Endothelial cell of umbilical vein (primary cell): ENCODE data around the gene IPO9. TPM values are rescaled to one million over a fixed set of nuclear protein-coding genes. Genes with fewer than 3 reads are reported as not detected.

Source experiments
- BruUV-seq: library from RNA; stranded (reverse); fragments of 400-500 nt; replicated peaks from 2 replicates; lab custom pipeline; 2021; lab: Mats Ljungman, UMichigan
- CTCF ChIA-PET: fragments of 300-600, 350-600 bp; sonication (Branson Sonifier 250); formaldehyde crosslinking; loops from one replicate; lab custom pipeline; 2021; ENCODE audit warnings: antibody characterized with exemption, inconsistent platforms; lab: Charles Lee
- POLR2A ChIA-PET: fragments of 300-600, 350-600 bp; sonication (Branson Sonifier 250); formaldehyde crosslinking; loops from one replicate; lab custom pipeline; 2021; ENCODE audit warnings: antibody characterized with exemption, inconsistent platforms; lab: Charles Lee
- DNase-seq: peaks from one replicate; pipeline ENCODE4 v3.0.0-alpha.2; 2011; ENCODE audit warnings: low read depth, low spot score
- FAIRE-seq: peaks from 2 replicates; lab custom pipeline; 2011; peaks lifted over from hg19 to GRCh38; lab: Jason Lieb, UNC
- H2AFZ ChIP-seq: 2 replicates; pipeline ENCODE4 v1.6.0; 2012; ENCODE audit warnings: low read depth, low read length, control low read depth, inconsistent platforms
- H3K27ac ChIP-seq: 2 replicates; pipeline ENCODE4 v1.5.1; 2011; ENCODE audit warnings: low read depth, mild to moderate bottlenecking, control low read depth, low read length, moderate library complexity; ENCODE audit not compliant: insufficient read depth
- H3K27me3 ChIP-seq, 2 experiments: 2 replicates each; pipeline versions ENCODE4 v1.6.0 to v1.6.1; 2011; ENCODE audit warnings: low read length in 2 of 2, mixed read lengths in 1 of 2; ENCODE audit not compliant: control insufficient read depth in 2 of 2, insufficient read depth in 2 of 2
- H3K36me3 ChIP-seq, 2 experiments: 2 replicates in 1 of 2; 3 replicates in 1 of 2; pipeline ENCODE4 v1.5.1; 2011; ENCODE audit warnings: low read length in 2 of 2, mild to moderate bottlenecking in 1 of 2, moderate library complexity in 1 of 2; ENCODE audit not compliant: control insufficient read depth in 2 of 2, insufficient read depth in 2 of 2; ENCODE audit errors: extremely low read depth in 1 of 2
- H3K4me1 ChIP-seq: 3 replicates; pipeline ENCODE4 v1.5.1; 2011; ENCODE audit warnings: mild to moderate bottlenecking, low read length; ENCODE audit not compliant: control insufficient read depth, insufficient read depth; ENCODE audit errors: extremely low read depth
- H3K4me2 ChIP-seq: 2 replicates; pipeline ENCODE4 v1.6.1; 2011; ENCODE audit warnings: low read length, control low read depth, mixed read lengths; ENCODE audit not compliant: insufficient read depth
- H3K4me3 ChIP-seq, 3 experiments: fragments of 200-600 bp in 1 of 3; sonication (generic), shearing (Covaris generic) in 1 of 3; replicated peaks in 1 of 3; 2 replicates each; pipeline ENCODE4 v1.5.1; 2011 to 2016; ENCODE audit warnings: control low read depth in 3 of 3, low read length in 3 of 3, mild to moderate bottlenecking in 2 of 3, inconsistent platforms in 1 of 3, low read depth in 1 of 3, moderate library complexity in 1 of 3; ENCODE audit not compliant: insufficient read depth in 1 of 3
- H3K79me2 ChIP-seq: 2 replicates; pipeline ENCODE4 v1.6.0; 2012; ENCODE audit warnings: low read length, inconsistent platforms; ENCODE audit not compliant: control insufficient read depth, insufficient read depth
- H3K9ac ChIP-seq: replicated peaks from 2 replicates; pipeline ENCODE3; 2011; ENCODE audit warnings: low read length, control low read depth; ENCODE audit not compliant: insufficient read depth; ENCODE audit errors: extremely low read depth
- H3K9me1 ChIP-seq: replicated peaks from 3 replicates; pipeline ENCODE4 v1.6.0; 2011; ENCODE audit warnings: mild to moderate bottlenecking, low read length; ENCODE audit not compliant: control insufficient read depth, insufficient read depth; ENCODE audit errors: extremely low read depth
- H3K9me3 ChIP-seq: replicated peaks from 2 replicates; pipeline ENCODE4 v1.5.1; 2012; ENCODE audit warnings: low read length, inconsistent platforms; ENCODE audit not compliant: control insufficient read depth, insufficient read depth
- H4K20me1 ChIP-seq: replicated peaks from 2 replicates; pipeline ENCODE3; 2011; ENCODE audit warnings: mild to moderate bottlenecking, low read length; ENCODE audit not compliant: control insufficient read depth, insufficient read depth; ENCODE audit errors: extremely low read depth
- EZH2 ChIP-seq: IDR thresholded peaks from 2 replicates; pipeline ENCODE4 v1.6.1; 2012; ENCODE audit warnings: borderline replicate concordance, low read depth, mild to moderate bottlenecking, moderate library complexity, low read length, inconsistent platforms; ENCODE audit not compliant: severe bottlenecking
- FOS ChIP-seq: IDR thresholded peaks from 2 replicates; pipeline ENCODE4 v1.6.1; 2011; ENCODE audit warnings: mild to moderate bottlenecking, low read length, moderate library complexity, borderline replicate concordance; ENCODE audit not compliant: insufficient read depth
- GATA2 ChIP-seq: IDR thresholded peaks from 2 replicates; pipeline ENCODE4 v1.7.0; 2011; ENCODE audit warnings: low read depth, mild to moderate bottlenecking, moderate library complexity, mixed read lengths, low read length; ENCODE audit not compliant: insufficient read length, insufficient read depth
- JUN ChIP-seq: IDR thresholded peaks from 2 replicates; pipeline ENCODE4 v1.6.1; 2011; ENCODE audit warnings: borderline replicate concordance, low read depth; ENCODE audit not compliant: insufficient read length, insufficient read depth
- MYC ChIP-seq: IDR thresholded peaks from one replicate; pipeline ENCODE4 v1.6.1; 2011; ENCODE audit warnings: mild to moderate bottlenecking, low read depth, low read length
- POLR2A ChIP-seq: IDR thresholded peaks from 2 replicates; pipeline ENCODE4 v1.6.1; 2012; ENCODE audit warnings: low read depth, mild to moderate bottlenecking, control low read depth, low read length
- POLR2AphosphoS5 ChIP-seq: IDR thresholded peaks from 2 replicates; pipeline ENCODE4 v1.6.1; 2012; ENCODE audit warnings: low read depth, mild to moderate bottlenecking, control low read depth, low read length, moderate library complexity; ENCODE audit not compliant: insufficient read depth
- dilution Hi-C: fragments of 300-500 bp; cut with MboI; formaldehyde crosslinking; loops from one replicate; pipeline ENCODE4 v1.15.0; 2019; ENCODE audit warnings: low sequenced_read_pairs; ENCODE audit not compliant: extremely low pct_ligation_motif_present
- intact Hi-C: fragments of 100-400 bp; cut with micrococcal nuclease; formaldehyde crosslinking; loops from one replicate; pipeline ENCODE4 v1.10.0; 2022
- polyA plus RNA-seq, 4 experiments: library from polyadenylated mRNA; depleted of rRNA in 3 of 4; stranded (reverse) in 3 of 4; unstranded in 1 of 4; fragments of >200 nt; gene quantifications; 2 replicates each; pipeline versions ENCODE4 v1.2.1 to v1.2.3, GENCODE V29; 2011 to 2012; ENCODE audit warnings: missing spikeins in 1 of 4
- total RNA-seq: library from RNA; stranded (reverse); gene quantifications from 2 replicates; pipeline ENCODE4 v1.2.3, GENCODE V29; 2021
- TF ChIP-seq, protein P1 (sequence below), 2 donors: IDR thresholded peaks; 1 replicate in 1 of 2; 2 replicates in 1 of 2; pipeline ENCODE4 v1.5.1; 2011; ENCODE audit warnings: low read length in 2 of 2, mild to moderate bottlenecking in 2 of 2, moderate library complexity in 2 of 2, control low read depth in 1 of 2, inconsistent platforms in 1 of 2, low read depth in 1 of 2; ENCODE audit not compliant: insufficient read depth in 1 of 2; ENCODE audit errors: extremely low read depth in 1 of 2
- TF ChIP-seq, protein P2 (sequence below): IDR thresholded peaks from 2 replicates; pipeline ENCODE4 v1.6.1; 2011; ENCODE audit not compliant: insufficient read depth, insufficient read length

Gene IPO9
- total and polyA plus RNA-seq, 2 donors (not counting 3 experiments of a cell fraction or from before 2014, with no cell fraction given), result 53.4 to 104 TPM

DNA sequence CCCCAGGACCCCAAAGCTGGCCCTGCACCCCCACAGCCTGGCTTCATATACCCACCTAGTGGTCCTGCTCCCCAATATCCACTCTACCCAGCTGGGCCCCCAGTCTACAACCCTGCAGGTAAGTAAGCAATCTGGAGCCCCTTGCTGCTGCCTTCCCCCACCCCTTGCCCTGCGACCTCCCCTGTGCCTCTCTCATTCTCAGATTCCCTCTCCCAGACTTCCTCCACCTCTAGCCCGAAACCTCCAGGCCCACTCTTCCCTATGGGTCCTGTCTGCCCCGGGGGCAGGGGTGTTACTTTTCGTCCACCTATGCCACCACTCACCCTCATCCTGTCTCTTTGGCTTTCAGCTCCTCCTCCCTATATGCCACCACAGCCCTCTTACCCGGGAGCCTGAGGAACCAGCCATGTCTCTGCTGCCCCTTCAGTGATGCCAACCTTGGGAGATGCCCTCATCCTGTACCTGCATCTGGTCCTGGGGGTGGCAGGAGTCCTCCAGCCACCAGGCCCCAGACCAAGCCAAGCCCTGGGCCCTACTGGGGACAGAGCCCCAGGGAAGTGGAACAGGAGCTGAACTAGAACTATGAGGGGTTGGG is 62.6 kb downstream of the IPO9 start:
- H3K4me2 ChIP-seq, result no peak overlapping the region
- H3K9me1 ChIP-seq, result no peaks in the 10 kb centered on the region
- DNase-seq, result no peak
- no peaks in the 10 kb centered on the region for H3K9me3 ChIP-seq
- CTCF ChIA-PET, result interaction anchor here (0.7 to 10.8 kb wide), 4 partner anchors 14 to 77 kb away, joined by 3 to 577 read pairs (median 6); no protein-coding TSS in a partner anchor
- H3K9ac ChIP-seq, result no peak overlapping the region
- H3K27me3 ChIP-seq, result no peaks in the 10 kb centered on the region
- no peaks in the 10 kb centered on the region for H4K20me1 ChIP-seq
- no peak for TF ChIP-seq FOS
- TF ChIP-seq JUN, result no peak
- no peak for TF ChIP-seq GATA2
- TF ChIP-seq POLR2AphosphoS5, result no peak
- no peak for TF ChIP-seq POLR2A
- TF ChIP-seq, protein P1, sequence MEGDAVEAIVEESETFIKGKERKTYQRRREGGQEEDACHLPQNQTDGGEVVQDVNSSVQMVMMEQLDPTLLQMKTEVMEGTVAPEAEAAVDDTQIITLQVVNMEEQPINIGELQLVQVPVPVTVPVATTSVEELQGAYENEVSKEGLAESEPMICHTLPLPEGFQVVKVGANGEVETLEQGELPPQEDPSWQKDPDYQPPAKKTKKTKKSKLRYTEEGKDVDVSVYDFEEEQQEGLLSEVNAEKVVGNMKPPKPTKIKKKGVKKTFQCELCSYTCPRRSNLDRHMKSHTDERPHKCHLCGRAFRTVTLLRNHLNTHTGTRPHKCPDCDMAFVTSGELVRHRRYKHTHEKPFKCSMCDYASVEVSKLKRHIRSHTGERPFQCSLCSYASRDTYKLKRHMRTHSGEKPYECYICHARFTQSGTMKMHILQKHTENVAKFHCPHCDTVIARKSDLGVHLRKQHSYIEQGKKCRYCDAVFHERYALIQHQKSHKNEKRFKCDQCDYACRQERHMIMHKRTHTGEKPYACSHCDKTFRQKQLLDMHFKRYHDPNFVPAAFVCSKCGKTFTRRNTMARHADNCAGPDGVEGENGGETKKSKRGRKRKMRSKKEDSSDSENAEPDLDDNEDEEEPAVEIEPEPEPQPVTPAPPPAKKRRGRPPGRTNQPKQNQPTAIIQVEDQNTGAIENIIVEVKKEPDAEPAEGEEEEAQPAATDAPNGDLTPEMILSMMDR (IDR thresholded peaks at IDR 0.05; ENCODE audit: extremely low read depth in 1 of 2, insufficient read depth in 1 of 2, low read depth in 1 of 2, low read length in 2 of 2), result no peak
- TF ChIP-seq, protein P2, sequence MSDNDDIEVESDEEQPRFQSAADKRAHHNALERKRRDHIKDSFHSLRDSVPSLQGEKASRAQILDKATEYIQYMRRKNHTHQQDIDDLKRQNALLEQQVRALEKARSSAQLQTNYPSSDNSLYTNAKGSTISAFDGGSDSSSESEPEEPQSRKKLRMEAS, result no peak
- TF ChIP-seq MYC, result no peak
- TF ChIP-seq EZH2, result no peak
- no peaks in the 10 kb centered on the region for H3K36me3 ChIP-seq
- intact Hi-C loops (no loop called here), dilution Hi-C loops (no loop called here)
- H3K27ac ChIP-seq, result no peak overlapping the region
- no TSS peak for BruUV-seq
- no peaks in the 10 kb centered on the region for H3K79me2 ChIP-seq
- H2AFZ ChIP-seq, result no peak overlapping the region
- POLR2A ChIA-PET, result no interaction called here
- peaks cover 10% of the 10 kb centered on the region for H3K4me1 ChIP-seq
- no peak for FAIRE-seq
- no peak overlapping the region for H3K4me3 ChIP-seq
